CD4-positive, alpha-beta T cell treated with Interleukin-12 subunit alpha and Interleukin-12 subunit beta, for 1 hour (primary cell): ENCODE data around the gene NRROS.

ENCODE experiments used
- DNase-seq: peaks from one replicate; pipeline ENCODE4 v3.0.0-alpha.2; 2020

The NRROS gene

DNA sequence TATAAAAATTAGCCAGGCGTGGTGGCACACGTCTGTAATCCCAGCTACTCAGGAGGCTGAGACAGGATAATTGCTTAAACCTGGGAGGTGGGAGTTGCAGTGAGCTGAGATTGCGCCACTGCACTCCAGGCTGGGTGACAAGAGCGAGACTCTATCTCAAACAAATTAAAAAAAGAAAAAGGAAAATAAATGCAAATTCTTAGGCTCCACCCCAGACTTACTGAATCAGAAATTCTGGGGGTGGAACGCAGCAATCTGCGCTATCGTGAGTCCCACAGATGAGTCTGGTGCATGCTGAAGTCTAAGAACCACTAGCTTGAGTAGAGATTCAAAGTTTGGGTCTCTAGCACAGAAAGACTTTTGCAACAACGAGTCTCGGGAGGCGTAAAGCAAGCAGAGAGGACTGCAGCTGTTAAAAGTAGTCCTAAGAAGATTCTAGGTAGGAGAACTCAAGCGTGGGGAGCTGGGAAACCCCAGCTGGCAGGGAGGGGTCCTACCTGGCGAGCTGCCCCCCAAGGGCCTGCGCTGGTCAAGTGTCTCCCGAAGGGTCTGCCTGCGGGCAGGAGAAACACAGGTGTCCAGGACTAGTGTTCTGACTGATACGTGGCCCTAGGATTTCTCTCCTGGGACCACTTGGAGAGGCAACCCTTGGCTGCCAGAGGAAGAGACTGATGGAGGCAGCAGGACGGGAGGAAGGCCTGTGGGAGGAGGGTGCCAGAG, 50.6 kb downstream of the NRROS start:
- DNase-seq = no peak

DNA sequence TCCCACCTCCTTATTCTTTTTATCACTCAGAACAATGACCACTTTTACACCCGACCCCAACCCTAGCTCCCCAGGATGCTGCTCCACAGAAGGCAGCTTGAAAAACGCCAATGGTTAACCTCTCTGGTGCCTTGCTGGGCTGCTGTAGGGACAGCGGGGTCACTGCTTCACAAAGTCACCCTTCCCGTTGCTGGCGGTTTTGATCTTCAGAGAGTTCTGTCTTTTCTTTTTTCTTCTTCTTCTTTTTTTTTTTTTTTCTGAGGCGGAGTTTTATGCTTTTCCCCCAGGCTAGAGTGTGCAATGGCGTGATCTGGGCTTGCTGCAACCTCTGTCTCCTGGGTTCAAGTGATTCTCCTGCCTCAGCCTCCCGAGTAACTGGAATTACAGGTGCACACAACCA, 51.9 kb downstream of the NRROS start:
- DNase-seq = no peak

DNA sequence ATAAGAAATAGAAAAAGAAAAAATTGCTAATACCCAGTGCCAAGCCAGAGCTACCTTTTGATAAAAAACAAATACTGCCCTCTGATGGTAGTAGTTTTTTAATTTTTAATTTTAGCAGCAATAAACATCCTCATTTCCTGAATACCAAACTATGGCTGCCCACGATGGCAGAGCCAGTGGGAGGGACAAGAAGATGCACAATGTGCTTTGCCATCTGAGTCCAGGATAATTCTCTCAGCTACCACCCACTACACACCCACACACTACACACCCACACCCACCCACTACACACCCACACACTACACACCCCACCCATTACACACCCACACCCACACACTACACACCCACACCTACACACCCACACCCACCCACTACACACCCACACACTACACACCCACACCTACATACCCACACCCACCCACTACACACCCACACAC, 54.7 kb downstream of the NRROS start:
- DNase-seq = peak; percentile 63

DNA sequence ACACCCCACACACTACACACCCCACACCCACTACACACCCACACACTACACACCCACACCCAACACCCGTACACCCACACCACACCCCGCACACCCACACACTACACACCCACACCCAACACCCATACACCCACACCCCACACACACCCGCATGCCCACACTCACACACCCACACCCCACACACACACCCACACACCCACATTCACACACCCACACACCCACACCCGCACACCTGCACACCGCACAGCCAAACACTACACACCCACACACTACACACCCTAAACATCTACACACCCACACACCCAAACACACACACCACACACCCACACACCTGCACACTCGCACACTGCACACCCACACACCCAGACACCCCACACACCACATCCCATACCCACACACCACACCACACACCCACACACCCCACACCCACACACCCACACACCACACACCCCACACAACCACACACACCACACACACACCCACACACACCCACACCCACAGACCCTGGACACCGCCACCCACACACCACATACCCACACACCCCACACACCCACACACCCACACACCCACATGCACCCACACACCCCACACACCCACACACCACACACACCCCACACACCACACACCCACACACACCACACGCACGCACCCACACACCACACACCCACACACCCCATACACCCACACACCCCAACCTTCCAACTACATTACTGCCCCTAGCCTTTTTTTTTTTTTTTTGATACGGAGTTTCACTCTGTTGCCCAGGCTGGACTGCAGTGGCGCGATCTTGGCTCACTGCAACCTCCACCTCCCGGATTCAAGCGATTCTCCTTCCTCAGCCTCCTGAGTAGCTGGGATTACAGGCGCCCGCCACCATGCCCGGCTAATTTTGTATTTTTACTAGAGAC, 55.7 kb downstream of the NRROS start:
- peak; percentile 45 for DNase-seq

DNA sequence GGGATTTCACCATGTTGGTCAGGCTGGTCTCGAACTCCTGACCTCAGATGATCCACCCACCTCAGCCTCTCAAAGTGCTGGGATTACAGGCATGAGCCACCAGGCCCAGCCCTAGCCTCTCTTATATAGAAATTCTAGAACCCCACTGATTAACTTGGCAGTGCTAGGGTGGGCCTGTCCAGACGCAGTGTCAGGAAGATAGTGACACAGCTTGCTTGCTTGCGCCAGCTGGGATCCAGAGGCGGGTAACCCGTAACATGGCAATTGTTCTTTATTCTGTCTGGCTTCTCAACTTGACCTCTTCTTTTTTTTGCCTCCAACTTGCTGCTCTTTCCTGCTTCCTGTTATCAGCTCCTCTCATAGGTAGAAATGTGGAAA, 56.3 kb downstream of the NRROS start:
- no peak for DNase-seq

DNA sequence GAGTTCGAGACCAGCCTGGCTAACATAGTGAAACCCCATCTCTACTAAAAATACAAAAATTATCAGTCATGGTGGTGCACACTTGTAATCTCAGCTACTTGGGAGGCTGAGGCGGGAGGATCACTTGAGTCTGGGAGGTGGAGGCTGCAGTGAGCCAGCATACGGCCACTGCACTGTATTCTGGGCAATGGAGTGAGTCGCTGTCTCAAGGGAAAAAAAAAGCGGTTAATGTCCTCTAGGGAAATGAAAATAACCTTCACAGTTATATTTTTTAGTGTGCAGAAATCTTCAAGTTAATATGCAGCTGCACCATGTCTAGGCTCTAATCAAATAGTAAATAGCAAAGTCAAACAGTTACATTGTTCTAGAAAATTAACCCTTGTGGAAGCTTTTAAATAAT, 57.8 kb downstream of the NRROS start:
- DNase-seq = no peak

DNA sequence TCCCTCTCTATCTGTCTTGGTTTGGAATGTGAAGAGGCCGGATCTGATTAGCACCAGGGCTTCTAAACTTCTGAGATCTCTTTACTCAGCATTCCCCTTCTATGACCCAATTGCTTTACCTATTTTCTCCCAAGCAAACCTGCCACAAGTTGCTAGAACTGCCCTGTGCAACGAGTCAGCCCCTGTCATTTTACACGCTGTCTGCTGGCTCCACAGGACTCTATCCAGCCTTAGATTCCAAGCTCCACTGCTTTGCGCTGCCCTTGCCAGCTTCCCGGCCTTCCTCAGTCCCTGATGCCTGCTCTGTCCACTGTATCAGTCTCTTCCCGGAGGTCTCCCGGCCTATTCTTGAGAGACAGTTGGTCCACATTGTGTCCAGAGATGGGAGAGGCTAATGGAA, 60.3 kb downstream of the NRROS start:
- DNase-seq = no peak

DNA sequence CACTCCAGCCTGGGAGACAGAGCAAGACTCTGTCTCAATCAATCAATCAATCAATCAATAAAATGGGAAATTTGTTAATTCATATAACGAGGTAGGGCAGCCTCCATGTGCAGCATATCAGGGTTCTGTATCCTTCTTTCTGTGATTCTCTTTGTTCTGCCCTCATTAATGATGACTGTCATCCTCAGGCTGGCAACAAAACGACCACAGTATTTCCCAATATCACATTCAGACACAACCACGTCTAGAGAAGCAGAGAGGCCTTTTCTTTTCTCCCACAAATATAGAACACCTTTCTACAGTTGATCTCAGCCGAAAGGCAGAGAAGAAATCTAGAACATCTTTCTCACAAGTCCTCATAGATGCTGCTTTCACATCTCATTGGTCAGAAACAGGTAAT, 61.3 kb downstream of the NRROS start:
- DNase-seq = no peak

DNA sequence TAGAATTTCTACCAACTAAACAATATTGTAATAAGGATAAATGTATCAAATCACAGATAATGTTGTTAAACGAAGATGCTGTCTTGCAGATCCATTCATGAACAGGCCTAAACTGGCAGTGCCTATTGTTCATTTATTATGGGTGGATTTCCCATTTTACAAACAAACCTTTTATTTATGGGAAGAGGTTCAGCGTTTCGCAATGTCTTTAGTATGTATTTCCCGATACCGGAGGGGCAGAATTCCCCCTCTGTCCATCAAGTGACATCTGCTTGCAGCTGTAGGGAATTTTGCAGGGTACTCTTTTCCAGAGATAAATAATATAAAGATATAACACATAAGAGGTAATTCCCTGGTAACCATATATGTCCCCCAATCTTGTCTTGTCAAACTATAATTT, 66.8 kb downstream of the NRROS start:
- DNase-seq = no peak

DNA sequence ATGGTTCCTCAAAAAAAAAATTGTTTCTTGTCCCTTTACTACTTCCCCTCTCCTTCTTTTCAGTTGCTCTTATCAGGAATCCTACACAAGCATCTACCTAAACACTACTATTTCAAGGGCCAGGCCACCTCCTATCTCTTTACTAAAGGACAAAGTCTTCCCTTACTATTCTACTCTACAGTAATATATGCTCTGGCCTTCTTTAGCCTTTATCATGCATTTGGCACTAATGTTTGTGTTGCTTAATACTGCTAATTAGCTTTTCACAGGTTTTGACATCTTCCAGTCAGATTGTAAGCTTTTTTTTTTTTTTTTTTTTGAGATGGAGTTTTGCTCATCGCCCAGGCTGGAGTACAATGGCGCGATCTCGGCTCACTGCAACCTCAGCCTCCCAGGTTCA, 67.2 kb downstream of the NRROS start:
- no peak for DNase-seq

DNA sequence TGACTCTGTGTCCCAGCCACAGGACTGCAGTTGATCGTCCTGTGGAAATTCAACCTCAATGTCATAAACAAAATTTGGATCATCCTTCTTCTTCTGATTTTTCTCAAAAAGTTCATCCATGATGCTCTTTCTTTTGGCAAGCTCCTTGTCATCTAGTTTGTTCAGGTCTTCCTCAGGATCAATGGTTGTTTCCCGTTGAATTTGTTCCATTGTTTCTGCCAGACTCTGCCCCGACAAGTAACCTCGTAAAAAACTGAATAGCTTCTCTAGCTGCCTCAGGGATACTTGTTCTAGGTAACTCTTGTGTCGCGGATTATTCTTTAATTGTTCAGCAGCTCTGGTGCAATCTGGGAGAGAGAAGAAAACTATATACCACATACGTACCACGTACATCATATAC, 68.1 kb downstream of the NRROS start:
- DNase-seq = no peak

DNA sequence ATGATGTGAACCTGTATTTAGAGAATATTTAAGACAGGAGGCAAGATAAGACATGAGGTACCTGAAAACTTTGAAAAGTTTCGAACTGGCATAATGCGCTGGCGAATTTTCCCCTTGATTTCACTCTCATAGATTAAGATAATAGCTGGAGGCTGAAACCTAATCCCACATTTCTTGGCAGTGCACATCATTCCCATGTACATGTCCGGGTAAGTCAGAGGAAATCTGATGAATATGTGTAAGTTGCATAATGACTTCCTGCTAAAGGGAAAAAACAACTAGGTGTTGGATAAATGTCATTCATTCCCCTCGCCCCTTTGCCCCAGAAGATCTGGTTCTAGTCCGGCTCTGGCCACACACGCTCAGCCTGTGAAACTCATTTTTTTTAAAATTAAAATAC, 69.0 kb downstream of the NRROS start:
- DNase-seq = no peak
